Ecto neural progenitor cell (in vitro differentiated cells): ENCODE results near the gene FAM217A.
"Not testable (repeated sequence)": the region's sequence is repeated elsewhere in the genome, so short reads cannot be mapped to it uniquely, and the experiment has no call there.

Experiments
- DNase-seq: peaks from one replicate; pipeline ENCODE4 v3.0.0-alpha.2; 2018; ENCODE audit warnings: low spot score

Gene FAM217A

GRCh38 chr6:4078691-4079471, at the start of gene FAM217A:
TSS of gene FAM217A (minus strand) at chr6:4079137. CDS start at chr6:4077414, 1,723 bp downstream.
- no peak for DNase-seq

GRCh38 chr6:4128072-4128471, 49.1 kb upstream of the FAM217A start:
- no peak for DNase-seq

GRCh38 chr6:4125933-4126864, 47.3 kb upstream of the FAM217A start:
- no peak for DNase-seq

- DNase-seq: no peak
Measured at GRCh38 chr6:4125500-4125899, 46.6 kb upstream of the FAM217A start.

GRCh38 chr6:4124351-4124750, 45.4 kb upstream of the FAM217A start:
- DNase-seq: no peak

- DNase-seq: no peak
Measured at GRCh38 chr6:4115741-4116140, 36.8 kb upstream of the FAM217A start.

GRCh38 chr6:4114123-4114522, 35.2 kb upstream of the FAM217A start:
- DNase-seq: no peak

GRCh38 chr6:4113649-4114048, 34.7 kb upstream of the FAM217A start:
- DNase-seq: no peak

GRCh38 chr6:4112366-4112765, 33.4 kb upstream of the FAM217A start:
- DNase-seq: no peak

- not testable (repeated sequence) for DNase-seq
Measured at GRCh38 chr6:4109363-4109815, 30.5 kb upstream of the FAM217A start.

GRCh38 chr6:4108561-4109093, 29.7 kb upstream of the FAM217A start:
- no peak for DNase-seq

- DNase-seq: no peak
Measured at GRCh38 chr6:4107873-4108272, 28.9 kb upstream of the FAM217A start.

- no peak for DNase-seq
Measured at GRCh38 chr6:4105980-4106536, 27.1 kb upstream of the FAM217A start.

GRCh38 chr6:4103929-4104328, 25.0 kb upstream of the FAM217A start:
- DNase-seq: no peak

- no peak for DNase-seq
Measured at GRCh38 chr6:4102687-4103244, 23.8 kb upstream of the FAM217A start.

- no peak for DNase-seq
Measured at GRCh38 chr6:4101298-4101697, 22.4 kb upstream of the FAM217A start.

- DNase-seq: no peak
Measured at GRCh38 chr6:4100655-4101054, 21.7 kb upstream of the FAM217A start.

GRCh38 chr6:4093288-4093687, 14.4 kb upstream of the FAM217A start:
- DNase-seq: no peak

- DNase-seq: no peak
Measured at GRCh38 chr6:4091941-4092340, 13.0 kb upstream of the FAM217A start.

- DNase-seq: not testable (repeated sequence)
Measured at GRCh38 chr6:4090043-4090442, 11.1 kb upstream of the FAM217A start.

- DNase-seq: no peak
Measured at GRCh38 chr6:4088704-4089103, 9.8 kb upstream of the FAM217A start.

- DNase-seq: no peak
Measured at GRCh38 chr6:4085332-4085700, 6.4 kb upstream of the FAM217A start.
